B cell (primary cell): ENCODE results near the gene WBP1. TPM values are rescaled to one million over a fixed set of nuclear protein-coding genes. Genes with fewer than 3 reads are reported as not detected.

ENCODE experiments used
- ATAC-seq: fragments of 200-7000 bp; cut with Tn5 transposase; one replicate; pipeline ENCODE4 v1.10.0; 2021; ENCODE audit warnings: low read depth, mild to moderate bottlenecking, moderate number of reproducible peaks, moderate library complexity
- CTCF ChIA-PET: fragments of 350-600 bp; sonication (Branson Sonifier 250); formaldehyde crosslinking; loops from one replicate; lab custom pipeline; 2021; ENCODE audit warnings: antibody characterized with exemption, inconsistent platforms; lab: Charles Lee
- POLR2A ChIA-PET: fragments of 350-600 bp; sonication (Branson Sonifier 250); formaldehyde crosslinking; loops from one replicate; lab custom pipeline; 2021; ENCODE audit warnings: antibody characterized with exemption; lab: Charles Lee
- DNase-seq: peaks from one replicate; pipeline ENCODE4 v3.0.0; 2013
- H2AFZ ChIP-seq: 2 replicates; pipeline ENCODE4 v1.6.1; 2012; ENCODE audit warnings: mild to moderate bottlenecking, low read depth, low read length; ENCODE audit not compliant: insufficient read depth, poor library complexity, severe bottlenecking
- H3K27ac ChIP-seq, 2 donors: 1 replicate in 1 of 2; 2 replicates in 1 of 2; pipeline ENCODE4 v1.5.1; 2012 to 2013; ENCODE audit warnings: low read length in 2 of 2, mild to moderate bottlenecking in 2 of 2, moderate library complexity in 1 of 2
- H3K27me3 ChIP-seq, 4 experiments: fragments of 200-600 bp in 1 of 4; sonication (generic) in 1 of 4; replicated peaks in 1 of 4; 1 replicate in 2 of 4; 2 replicates in 2 of 4; pipeline versions ENCODE4 v1.6.1 to v1.7.0; 2013 to 2016; ENCODE audit warnings: low read length in 3 of 4, mild to moderate bottlenecking in 2 of 4, mixed read lengths in 1 of 4, moderate library complexity in 1 of 4; ENCODE audit not compliant: insufficient read depth in 4 of 4, control insufficient read depth in 3 of 4; ENCODE audit errors: control extremely low read depth in 1 of 4
- H3K36me3 ChIP-seq, 2 experiments: replicated peaks in 1 of 2; 1 replicate in 1 of 2; 2 replicates in 1 of 2; pipeline versions ENCODE4 v1.6.1 to v1.7.1; 2013; ENCODE audit warnings: low read length in 1 of 2; ENCODE audit not compliant: insufficient read depth in 2 of 2, control insufficient read depth in 1 of 2; ENCODE audit errors: control extremely low read depth in 1 of 2, extremely low read depth in 1 of 2
- H3K4me1 ChIP-seq, 2 donors: fragments of 200-600 bp in 1 of 2; sonication (generic) in 1 of 2; 1 replicate in 1 of 2; 2 replicates in 1 of 2; pipeline versions ENCODE4 v1.5.1 to v1.6.1; 2013 to 2017; ENCODE audit warnings: low read length in 2 of 2; ENCODE audit not compliant: control insufficient read depth in 2 of 2, insufficient read depth in 2 of 2
- H3K4me2 ChIP-seq: replicated peaks from 2 replicates; pipeline ENCODE3; 2012; ENCODE audit warnings: mild to moderate bottlenecking, low read depth, low read length; ENCODE audit not compliant: poor library complexity, severe bottlenecking
- H3K4me3 ChIP-seq, 5 experiments: fragments of 200-600 bp in 1 of 5; sonication (generic) in 1 of 5; 1 replicate in 3 of 5; 2 replicates in 2 of 5; pipeline versions ENCODE4 v1.5.1 to v1.7.0; 2011 to 2016; ENCODE audit warnings: low read length in 4 of 5, mild to moderate bottlenecking in 4 of 5, low read depth in 2 of 5, control low read depth in 1 of 5, moderate library complexity in 1 of 5; ENCODE audit not compliant: insufficient read depth in 1 of 5; ENCODE audit errors: control extremely low read depth in 1 of 5, extremely low read depth in 1 of 5
- H3K79me2 ChIP-seq: fragments of 200-600 bp; sonication (generic); one replicate; pipeline ENCODE4 v1.6.0; 2016; ENCODE audit warnings: low read length; ENCODE audit not compliant: control insufficient read depth, insufficient read depth
- H3K9ac ChIP-seq: fragments of 200-600 bp; sonication (generic); 2 replicates; pipeline ENCODE4 v1.6.1; 2017; ENCODE audit warnings: mild to moderate bottlenecking, low read length, moderate library complexity
- H3K9me3 ChIP-seq, 3 donors: one replicate each; pipeline versions ENCODE4 v1.6.1 to v1.7.1; 2013; ENCODE audit warnings: low read length in 2 of 3; ENCODE audit not compliant: control insufficient read depth in 2 of 3, insufficient read depth in 1 of 3; ENCODE audit errors: control extremely low read depth in 1 of 3
- H4K20me1 ChIP-seq: 2 replicates; pipeline ENCODE4 v1.6.0; 2012; ENCODE audit warnings: mild to moderate bottlenecking, low read length; ENCODE audit not compliant: insufficient read depth, control insufficient read depth, poor library complexity, severe bottlenecking
- H3K27ac Mint-ChIP-seq: one replicate; pipeline ENCODE4 v1.8.0; 2021; ENCODE audit warnings: mixed read lengths
- H3K27me3 Mint-ChIP-seq: one replicate; pipeline ENCODE4 v1.8.0; 2021; ENCODE audit warnings: mixed read lengths
- H3K4me1 Mint-ChIP-seq: one replicate; pipeline ENCODE4 v1.8.0; 2021; ENCODE audit warnings: mixed read lengths
- H3K4me3 Mint-ChIP-seq: one replicate; pipeline ENCODE4 v1.8.0; 2021; ENCODE audit warnings: mixed read lengths
- H3K9me3 Mint-ChIP-seq: one replicate; pipeline ENCODE4 v1.8.0; 2022; ENCODE audit warnings: mixed read lengths; ENCODE audit not compliant: insufficient read depth
- CTCF ChIP-seq: fragments of 200-600 bp; IDR thresholded peaks from one replicate; pipeline ENCODE4 v1.8.0; 2022; ENCODE audit warnings: antibody characterized with exemption, mild to moderate bottlenecking
- EZH2 ChIP-seq: IDR thresholded peaks from 2 replicates; pipeline ENCODE4 v1.6.1; 2012; ENCODE audit warnings: borderline replicate concordance, low read depth, mild to moderate bottlenecking, moderate library complexity, low read length; ENCODE audit not compliant: insufficient read depth, poor library complexity, severe bottlenecking
- WGBS: methylation state at CpG from one replicate; pipeline ENCODE4 v1.1.5; 2013; ENCODE audit warnings: missing lambda C conversion rate; ENCODE audit not compliant: insufficient coverage; 5-methylcytosine and 5-hydroxymethylcytosine counted together
- intact Hi-C: fragments of 100-400 bp; cut with micrococcal nuclease; formaldehyde crosslinking; loops from one replicate; pipeline ENCODE4 v1.10.0; 2022
- polyA plus RNA-seq: library from polyadenylated mRNA; depleted of rRNA; stranded (reverse); fragments of >200 nt; gene quantifications from 2 replicates; pipeline ENCODE4 v1.2.3, GENCODE V29; 2012
- total RNA-seq, 2 donors: library from RNA; stranded (reverse); fragments of 120-200 nt in 1 of 2; gene quantifications; 1 replicate in 1 of 2; 2 replicates in 1 of 2; pipeline versions ENCODE4 v1.2.3 to v1.2.4, GENCODE V29; 2013 to 2022

The WBP1 gene
- total and polyA plus RNA-seq, 2 donors (not counting 1 experiment from before 2014, with no cell fraction given): 98.4 to 207 TPM

DNA sequence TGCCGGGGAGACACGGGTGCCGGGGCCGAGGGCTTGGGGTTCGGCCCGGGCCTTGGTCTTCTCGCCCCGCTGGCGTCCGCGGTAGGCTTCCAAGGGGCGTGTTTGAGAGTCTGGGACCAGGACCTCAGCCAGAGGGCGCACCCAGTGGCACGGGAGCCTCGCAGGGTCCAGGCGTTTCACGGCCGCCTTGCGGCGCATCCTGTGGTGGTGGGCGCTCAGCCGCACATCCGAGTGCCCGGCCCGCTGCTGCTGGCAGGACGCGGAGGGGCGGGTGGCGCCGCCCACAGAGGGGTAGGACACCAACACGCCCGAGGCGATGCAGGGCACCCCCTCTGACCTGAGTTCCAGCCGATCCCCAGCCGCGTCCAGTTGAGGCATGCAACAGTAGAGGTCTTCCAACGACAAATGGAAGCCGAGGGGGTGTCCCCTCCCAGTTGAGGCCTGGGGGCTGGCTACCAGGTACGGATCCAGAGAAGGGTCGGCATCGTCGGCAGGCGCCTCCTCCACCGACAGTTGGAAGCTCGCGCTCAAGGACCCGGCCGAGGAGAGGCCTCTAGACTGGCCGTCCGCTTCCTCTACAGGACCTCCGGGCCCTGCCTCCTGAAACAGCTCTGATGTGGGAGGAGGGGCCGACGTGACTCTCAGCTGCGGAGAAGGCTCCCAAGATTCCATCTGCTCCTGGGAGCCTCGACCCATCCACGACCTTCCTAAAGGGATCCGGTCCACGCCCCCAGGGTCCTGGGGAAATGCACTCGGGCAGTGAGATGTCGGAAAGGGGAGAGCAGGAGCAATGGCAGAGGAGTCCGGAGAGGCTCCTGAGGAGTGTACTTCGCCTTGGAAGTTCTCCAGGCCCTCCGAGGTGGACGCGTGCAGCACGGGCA lies 43.1 kb upstream of the WBP1 start:
- DNase-seq (peak; percentile 66), ATAC-seq (peak; percentile 81)
- Histone ChIP-seq H3K79me2 (peaks cover 4% of the 10 kb centered on the region), H3K27ac (peak overlapping the region; percentile 34 to 67), H3K9ac (peak overlapping the region; percentile 72), H3K4me2 (peak overlapping the region; percentile 87), H4K20me1 (no peaks in the 10 kb centered on the region), H3K36me3 (no peaks in the 10 kb centered on the region), H2AFZ (peak overlapping the region; percentile 80), H3K4me1 (peaks cover 38 to 53% of the 10 kb centered on the region in 2 donors), H3K27me3 (no peaks in the 10 kb centered on the region), H3K9me3 (no peaks in the 10 kb centered on the region), H3K4me3 (peak overlapping the region; percentile 16 to 67 (median 62))
- Mint-ChIP-seq H3K4me3 (peak overlapping the region; percentile 84), H3K27me3 (no peaks in the 10 kb centered on the region), H3K27ac (peak overlapping the region; percentile 83), H3K4me1 (peaks cover 45% of the 10 kb centered on the region), H3K9me3 (no peaks in the 10 kb centered on the region)
- WGBS: 10% methylated on average over 66 of the region's 66 CpGs
- ChIA-PET CTCF (interaction anchor here (1.0 to 1.7 kb wide), 5 partner anchors 23 to 116 kb away, joined by 3 to 6 read pairs (median 4); partner anchors contain the start of genes CCDC142, INO80B and TTC31), POLR2A (interaction anchor here (0.6 to 2.1 kb wide), 3 partner anchors 24 to 634 kb away, joined by 3 to 6 read pairs (median 5); no protein-coding TSS in a partner anchor)
- intact Hi-C loops: loop anchor here (1.0 kb wide), 2 partner anchors 23 to 39 kb away; no protein-coding TSS in a partner anchor
- TF ChIP-seq EZH2 (no peak), CTCF (peak; percentile 25)
